H1 (cell line): ENCODE measurements around the gene LMO2. TPM values are rescaled to one million over a fixed set of nuclear protein-coding genes. Genes with fewer than 3 reads are reported as not detected.

Experiments
- ASH2L ChIP-seq: fragments of 200-600, 300-600 bp; sonication (generic); IDR thresholded peaks from one replicate; pipeline ENCODE4 v1.7.1; 2017; ENCODE audit warnings: low read length
- CHD1 ChIP-seq: IDR thresholded peaks from 2 replicates; pipeline ENCODE4 v1.6.1; 2012; ENCODE audit warnings: low read depth, low read length, improper control_type of control experiment
- RNF2 ChIP-seq: fragments of 200-900, 300-1000 bp; sonication (generic); IDR thresholded peaks from 2 replicates; pipeline ENCODE4 v1.7.1; 2016; ENCODE audit warnings: borderline replicate concordance, low read depth, mild to moderate bottlenecking, antibody characterized with exemption, low read length; ENCODE audit not compliant: poor library complexity, severe bottlenecking; ENCODE audit errors: missing control alignments
- RXRA ChIP-seq: IDR thresholded peaks from 2 replicates; pipeline ENCODE4 v1.6.1; 2011; ENCODE audit warnings: low read depth, mild to moderate bottlenecking, low read length, moderate library complexity; ENCODE audit not compliant: insufficient read depth
- polyA plus RNA-seq, 7 experiments: library from polyadenylated mRNA; depleted of rRNA in 3 of 7; stranded (reverse) in 5 of 7; unstranded in 2 of 7; fragments of >200 nt in 5 of 7; fragments of 200-250 nt in 2 of 7; gene quantifications; 1 replicate in 5 of 7; 2 replicates in 1 of 7; 4 replicates in 1 of 7; pipeline versions ENCODE4 v1.2.1 to v1.2.3, GENCODE V29; 2011 to 2013; ENCODE audit warnings: missing spikeins in 2 of 7, mixed read lengths in 2 of 7
- total RNA-seq: library from RNA; stranded (reverse); fragmentation: NEBNext Ultra II Directional; extraction: Animal tissue kit (Norgen Biotek cat#: 25700); gene quantifications from 2 replicates; pipeline ENCODE4 v1.2.1, GENCODE V29; 2021
- TF ChIP-seq, protein P1 (sequence below): fragments of 300-600 bp; sonication (generic); IDR thresholded peaks from 2 replicates; pipeline ENCODE4 v1.7.1; 2012; ENCODE audit warnings: low read length, moderate library complexity, mild to moderate bottlenecking, inconsistent platforms; ENCODE audit not compliant: insufficient replicate concordance

LMO2 gene
- total and polyA plus RNA-seq, 2 of the 8 experiments (the other 6 are each of a cell fraction or from before 2014, with no cell fraction given), result 1.6 to 2.7 TPM

DNA sequence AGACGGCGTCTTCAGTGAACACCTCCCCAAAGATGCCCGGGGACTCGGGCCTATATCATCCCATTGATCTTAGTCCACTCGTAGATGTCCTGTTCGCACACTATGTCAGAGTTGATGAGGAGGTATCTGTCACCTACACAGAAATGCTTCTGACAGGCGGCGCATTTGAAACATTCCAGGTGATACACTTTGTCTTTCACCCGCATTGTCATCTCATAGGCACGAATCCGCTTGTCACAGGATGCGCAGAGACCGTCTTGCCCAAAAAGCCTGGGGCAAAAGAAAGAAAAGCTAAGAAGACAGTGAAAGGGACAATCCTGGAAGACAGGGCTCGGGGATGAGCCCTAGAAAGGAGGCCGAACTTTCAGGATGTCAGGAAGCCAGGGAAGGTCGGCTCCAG, 32.6 kb downstream of the LMO2 start (continued):
- TF ChIP-seq ASH2L (no peak), CHD1 (no peak), RNF2 (no peak), RXRA (no peak)
- TF ChIP-seq, protein P1, sequence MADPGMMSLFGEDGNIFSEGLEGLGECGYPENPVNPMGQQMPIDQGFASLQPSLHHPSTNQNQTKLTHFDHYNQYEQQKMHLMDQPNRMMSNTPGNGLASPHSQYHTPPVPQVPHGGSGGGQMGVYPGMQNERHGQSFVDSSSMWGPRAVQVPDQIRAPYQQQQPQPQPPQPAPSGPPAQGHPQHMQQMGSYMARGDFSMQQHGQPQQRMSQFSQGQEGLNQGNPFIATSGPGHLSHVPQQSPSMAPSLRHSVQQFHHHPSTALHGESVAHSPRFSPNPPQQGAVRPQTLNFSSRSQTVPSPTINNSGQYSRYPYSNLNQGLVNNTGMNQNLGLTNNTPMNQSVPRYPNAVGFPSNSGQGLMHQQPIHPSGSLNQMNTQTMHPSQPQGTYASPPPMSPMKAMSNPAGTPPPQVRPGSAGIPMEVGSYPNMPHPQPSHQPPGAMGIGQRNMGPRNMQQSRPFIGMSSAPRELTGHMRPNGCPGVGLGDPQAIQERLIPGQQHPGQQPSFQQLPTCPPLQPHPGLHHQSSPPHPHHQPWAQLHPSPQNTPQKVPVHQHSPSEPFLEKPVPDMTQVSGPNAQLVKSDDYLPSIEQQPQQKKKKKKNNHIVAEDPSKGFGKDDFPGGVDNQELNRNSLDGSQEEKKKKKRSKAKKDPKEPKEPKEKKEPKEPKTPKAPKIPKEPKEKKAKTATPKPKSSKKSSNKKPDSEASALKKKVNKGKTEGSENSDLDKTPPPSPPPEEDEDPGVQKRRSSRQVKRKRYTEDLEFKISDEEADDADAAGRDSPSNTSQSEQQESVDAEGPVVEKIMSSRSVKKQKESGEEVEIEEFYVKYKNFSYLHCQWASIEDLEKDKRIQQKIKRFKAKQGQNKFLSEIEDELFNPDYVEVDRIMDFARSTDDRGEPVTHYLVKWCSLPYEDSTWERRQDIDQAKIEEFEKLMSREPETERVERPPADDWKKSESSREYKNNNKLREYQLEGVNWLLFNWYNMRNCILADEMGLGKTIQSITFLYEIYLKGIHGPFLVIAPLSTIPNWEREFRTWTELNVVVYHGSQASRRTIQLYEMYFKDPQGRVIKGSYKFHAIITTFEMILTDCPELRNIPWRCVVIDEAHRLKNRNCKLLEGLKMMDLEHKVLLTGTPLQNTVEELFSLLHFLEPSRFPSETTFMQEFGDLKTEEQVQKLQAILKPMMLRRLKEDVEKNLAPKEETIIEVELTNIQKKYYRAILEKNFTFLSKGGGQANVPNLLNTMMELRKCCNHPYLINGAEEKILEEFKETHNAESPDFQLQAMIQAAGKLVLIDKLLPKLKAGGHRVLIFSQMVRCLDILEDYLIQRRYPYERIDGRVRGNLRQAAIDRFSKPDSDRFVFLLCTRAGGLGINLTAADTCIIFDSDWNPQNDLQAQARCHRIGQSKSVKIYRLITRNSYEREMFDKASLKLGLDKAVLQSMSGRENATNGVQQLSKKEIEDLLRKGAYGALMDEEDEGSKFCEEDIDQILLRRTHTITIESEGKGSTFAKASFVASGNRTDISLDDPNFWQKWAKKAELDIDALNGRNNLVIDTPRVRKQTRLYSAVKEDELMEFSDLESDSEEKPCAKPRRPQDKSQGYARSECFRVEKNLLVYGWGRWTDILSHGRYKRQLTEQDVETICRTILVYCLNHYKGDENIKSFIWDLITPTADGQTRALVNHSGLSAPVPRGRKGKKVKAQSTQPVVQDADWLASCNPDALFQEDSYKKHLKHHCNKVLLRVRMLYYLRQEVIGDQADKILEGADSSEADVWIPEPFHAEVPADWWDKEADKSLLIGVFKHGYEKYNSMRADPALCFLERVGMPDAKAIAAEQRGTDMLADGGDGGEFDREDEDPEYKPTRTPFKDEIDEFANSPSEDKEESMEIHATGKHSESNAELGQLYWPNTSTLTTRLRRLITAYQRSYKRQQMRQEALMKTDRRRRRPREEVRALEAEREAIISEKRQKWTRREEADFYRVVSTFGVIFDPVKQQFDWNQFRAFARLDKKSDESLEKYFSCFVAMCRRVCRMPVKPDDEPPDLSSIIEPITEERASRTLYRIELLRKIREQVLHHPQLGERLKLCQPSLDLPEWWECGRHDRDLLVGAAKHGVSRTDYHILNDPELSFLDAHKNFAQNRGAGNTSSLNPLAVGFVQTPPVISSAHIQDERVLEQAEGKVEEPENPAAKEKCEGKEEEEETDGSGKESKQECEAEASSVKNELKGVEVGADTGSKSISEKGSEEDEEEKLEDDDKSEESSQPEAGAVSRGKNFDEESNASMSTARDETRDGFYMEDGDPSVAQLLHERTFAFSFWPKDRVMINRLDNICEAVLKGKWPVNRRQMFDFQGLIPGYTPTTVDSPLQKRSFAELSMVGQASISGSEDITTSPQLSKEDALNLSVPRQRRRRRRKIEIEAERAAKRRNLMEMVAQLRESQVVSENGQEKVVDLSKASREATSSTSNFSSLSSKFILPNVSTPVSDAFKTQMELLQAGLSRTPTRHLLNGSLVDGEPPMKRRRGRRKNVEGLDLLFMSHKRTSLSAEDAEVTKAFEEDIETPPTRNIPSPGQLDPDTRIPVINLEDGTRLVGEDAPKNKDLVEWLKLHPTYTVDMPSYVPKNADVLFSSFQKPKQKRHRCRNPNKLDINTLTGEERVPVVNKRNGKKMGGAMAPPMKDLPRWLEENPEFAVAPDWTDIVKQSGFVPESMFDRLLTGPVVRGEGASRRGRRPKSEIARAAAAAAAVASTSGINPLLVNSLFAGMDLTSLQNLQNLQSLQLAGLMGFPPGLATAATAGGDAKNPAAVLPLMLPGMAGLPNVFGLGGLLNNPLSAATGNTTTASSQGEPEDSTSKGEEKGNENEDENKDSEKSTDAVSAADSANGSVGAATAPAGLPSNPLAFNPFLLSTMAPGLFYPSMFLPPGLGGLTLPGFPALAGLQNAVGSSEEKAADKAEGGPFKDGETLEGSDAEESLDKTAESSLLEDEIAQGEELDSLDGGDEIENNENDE, result no peak
